HepG2 (cell line): ENCODE measurements around the gene BCL7A. TPM values are rescaled to one million over a fixed set of nuclear protein-coding genes. Genes with fewer than 3 reads are reported as not detected.

Experiments used
- ATAC-seq: fragments of 200-7000 bp; cut with Tn5 transposase; 3 replicates; pipeline ENCODE4 v1.9.1; 2020; ENCODE audit warnings: mild to moderate bottlenecking, moderate library complexity
- BruUV-seq: library from RNA; stranded (reverse); fragments of 400-500 nt; replicated peaks from 2 replicates; lab custom pipeline; 2021; lab: Mats Ljungman, UMichigan
- CTCF ChIA-PET: fragments of 300-600 bp; formaldehyde crosslinking; extraction: SDS; loops from one replicate; lab custom pipeline; 2021; ENCODE audit warnings: low total read pairs, inconsistent platforms, low intra/inter-chr PET ratio; lab: Yijun Ruan, JAX
- POLR2A ChIA-PET: fragments of 350-600 bp; sonication (Branson Sonifier 250); formaldehyde crosslinking; loops from one replicate; lab custom pipeline; 2020; ENCODE audit warnings: antibody characterized with exemption, inconsistent platforms; lab: Yijun Ruan, JAX
- DNase-seq: peaks from one replicate; pipeline ENCODE4 v3.0.0-alpha.2; 2015; ENCODE audit warnings: low spot score
- FAIRE-seq: peaks from 3 replicates; lab custom pipeline; 2011; peaks lifted over from hg19 to GRCh38; lab: Jason Lieb, UNC
- H2AFZ ChIP-seq: one replicate; pipeline ENCODE4 v1.6.1; 2011; ENCODE audit warnings: low read length, inconsistent platforms
- H3K27ac ChIP-seq: fragments of 300-600 bp; 3 replicates; pipeline ENCODE4 v1.8.0; 2011; ENCODE audit warnings: mixed run types, mild to moderate bottlenecking, mixed read lengths, low read length, inconsistent platforms; ENCODE audit not compliant: insufficient read depth; ENCODE audit errors: extremely low read length
- H3K27me3 ChIP-seq, 2 experiments: fragments of 200-600 bp in 1 of 2; 2 replicates in 1 of 2; 3 replicates in 1 of 2; pipeline versions ENCODE4 v1.6.0 to v1.8.0; 2011; ENCODE audit warnings: low read length in 2 of 2, mild to moderate bottlenecking in 2 of 2, moderate library complexity in 2 of 2, inconsistent platforms in 1 of 2; ENCODE audit not compliant: insufficient read depth in 2 of 2, control insufficient read depth in 1 of 2
- H3K36me3 ChIP-seq, 2 experiments: fragments of 200-600 bp in 1 of 2; replicated peaks in 1 of 2; 2 replicates in 1 of 2; 3 replicates in 1 of 2; pipeline versions ENCODE4 v1.5.1 to v1.8.0; 2011; ENCODE audit warnings: low read length in 2 of 2, inconsistent platforms in 1 of 2; ENCODE audit not compliant: insufficient read depth in 2 of 2, control insufficient read depth in 1 of 2
- H3K4me1 ChIP-seq: 2 replicates; pipeline ENCODE4 v1.5.1; 2012; ENCODE audit warnings: low read length, inconsistent platforms; ENCODE audit not compliant: insufficient read depth
- H3K4me2 ChIP-seq: 2 replicates; pipeline ENCODE4 v1.6.0; 2011; ENCODE audit warnings: low read depth, low read length, inconsistent platforms
- H3K4me3 ChIP-seq, 3 experiments: fragments of 200-600 bp in 1 of 3; sonication (generic), shearing (Covaris generic) in 1 of 3; replicated peaks in 1 of 3; 2 replicates each; pipeline ENCODE4 v1.5.1; 2011 to 2016; ENCODE audit warnings: low read length in 3 of 3, inconsistent platforms in 2 of 3, low read depth in 2 of 3, mild to moderate bottlenecking in 2 of 3, control low read depth in 1 of 3, mixed read lengths in 1 of 3; ENCODE audit not compliant: insufficient read depth in 1 of 3
- H3K79me2 ChIP-seq: one replicate; pipeline ENCODE4 v1.6.1; 2011; ENCODE audit warnings: low read length, inconsistent platforms; ENCODE audit not compliant: insufficient read depth
- H3K9ac ChIP-seq: 2 replicates; pipeline ENCODE4 v1.6.0; 2011; ENCODE audit warnings: mild to moderate bottlenecking, low read depth, low read length, inconsistent platforms; ENCODE audit not compliant: insufficient read depth
- H3K9me3 ChIP-seq: 2 replicates; pipeline ENCODE4 v1.5.1; 2012; ENCODE audit warnings: mild to moderate bottlenecking, low read length
- H4K20me1 ChIP-seq: 2 replicates; pipeline ENCODE4 v1.6.0; 2011; ENCODE audit warnings: inconsistent platforms, mild to moderate bottlenecking, low read length, moderate library complexity; ENCODE audit not compliant: insufficient read depth
- DBP ChIP-seq: sonication (generic); formaldehyde crosslinking; IDR thresholded peaks from 2 replicates; pipeline ENCODE4 v1.4.0; 2020; ENCODE audit warnings: missing genetic modification reagents; ENCODE audit errors: not compliant biosample characterization
- EP300 ChIP-seq, 3 experiments: sonication (generic) in 1 of 3; formaldehyde crosslinking in 1 of 3; IDR thresholded peaks; 2 replicates each; pipeline versions ENCODE4 v1.5.1 to v1.6.1; 2011 to 2020; ENCODE audit warnings: low read depth in 2 of 3, low read length in 2 of 3, borderline replicate concordance in 1 of 3, improper control_type of control experiment in 1 of 3, mild to moderate bottlenecking in 1 of 3, missing genetic modification reagents in 1 of 3, moderate library complexity in 1 of 3
- PCBP2 ChIP-seq: fragments of 200-400 bp; formaldehyde crosslinking; optimal IDR thresholded peaks from 2 replicates; pipeline ENCODE3; 2018; ENCODE audit warnings: low read length, low read depth; ENCODE audit not compliant: poor library complexity, severe bottlenecking
- POLR2A ChIP-seq, 2 experiments: IDR thresholded peaks; 2 replicates each; pipeline ENCODE4 v1.6.1; 2011; ENCODE audit warnings: low read depth in 2 of 2, low read length in 2 of 2, mild to moderate bottlenecking in 1 of 2, moderate library complexity in 1 of 2; ENCODE audit not compliant: insufficient read depth in 1 of 2
- RBAK ChIP-seq: sonication (generic); formaldehyde crosslinking; IDR thresholded peaks from 2 replicates; pipeline ENCODE4 v1.5.1; 2020; ENCODE audit warnings: mild to moderate bottlenecking, missing genetic modification reagents
- RELA ChIP-seq: sonication (generic); formaldehyde crosslinking; IDR thresholded peaks from 2 replicates; pipeline ENCODE4 v1.4.0; 2020; ENCODE audit warnings: missing genetic modification reagents
- REST ChIP-seq, 2 experiments: IDR thresholded peaks; 2 replicates each; pipeline ENCODE4 v1.6.1; 2011 to 2012; ENCODE audit warnings: low read length in 2 of 2, borderline replicate concordance in 1 of 2, low read depth in 1 of 2, mild to moderate bottlenecking in 1 of 2, moderate library complexity in 1 of 2
- SOX5 ChIP-seq: IDR thresholded peaks from 2 replicates; pipeline ENCODE4 v1.6.1; 2016; ENCODE audit warnings: borderline replicate concordance
- ZHX1 ChIP-seq: sonication (generic); formaldehyde crosslinking; IDR thresholded peaks from 2 replicates; pipeline ENCODE4 v1.8.1; 2022; ENCODE audit warnings: low read depth, mild to moderate bottlenecking, missing genetic modification reagents
- ZNF275 ChIP-seq: sonication (generic); formaldehyde crosslinking; IDR thresholded peaks from 2 replicates; pipeline ENCODE4 v1.8.0; 2022; ENCODE audit warnings: missing genetic modification reagents, mild to moderate bottlenecking, inconsistent platforms, borderline replicate concordance
- ZNF354B ChIP-seq: sonication (generic); formaldehyde crosslinking; IDR thresholded peaks from 2 replicates; pipeline ENCODE4 v1.8.0; 2022; ENCODE audit warnings: mild to moderate bottlenecking, missing genetic modification reagents
- ZNF512B ChIP-seq: sonication (generic); formaldehyde crosslinking; IDR thresholded peaks from 2 replicates; pipeline ENCODE4 v1.5.1; 2020; ENCODE audit warnings: missing genetic modification reagents, mild to moderate bottlenecking, borderline replicate concordance
- WGBS: methylation state at CpG from one replicate; pipeline ENCODE4 v1.1.6; 2017; ENCODE audit warnings: low lambda C conversion rate; 5-methylcytosine and 5-hydroxymethylcytosine counted together
- in situ Hi-C: cut with HindIII; loops from 2 replicates; pipeline ENCODE4 v1.10.0; 2017; ENCODE audit warnings: low pct_unique_long_range_greater_than_20kb; ENCODE audit not compliant: extremely low pct_ligation_motif_present
- intact Hi-C: fragments of 100-400 bp; cut with micrococcal nuclease; formaldehyde crosslinking; loops from one replicate; pipeline ENCODE4 v1.10.0; 2022; ENCODE audit not compliant: unreplicated experiment
- polyA plus RNA-seq, 8 experiments: library from polyadenylated mRNA; depleted of rRNA in 3 of 8; stranded (reverse) in 7 of 8; unstranded in 1 of 8; fragments of >200 nt; fragmentation: Illumina TruSeq in 4 of 8; extraction: Trizol in 4 of 8; gene quantifications; 2 replicates each; pipeline versions ENCODE4 v1.2.1 to v1.2.3, GENCODE V29; 2011 to 2016; ENCODE audit warnings: low read depth in 4 of 8, missing spikeins in 1 of 8, mixed read lengths in 1 of 8; ENCODE audit not compliant: insufficient read depth in 1 of 8
- total RNA-seq, 5 experiments: library from RNA; depleted of rRNA; stranded (reverse); fragments of >200 nt; fragmentation: Illumina TruSeq; extraction: Trizol; gene quantifications; 2 replicates each; pipeline ENCODE4 v1.2.3, GENCODE V29; 2016; ENCODE audit warnings: low read depth in 1 of 5

Gene BCL7A
- total and polyA plus RNA-seq, 2 of the 13 experiments (the other 11 are each of a cell fraction or from before 2014, with no cell fraction given), result 4.1 to 6.2 TPM

- Histone ChIP-seq H2AFZ (no peak overlapping the region), H3K9me3 (no peaks in the 10 kb centered on the region), H3K4me1 (peaks cover 48% of the 10 kb centered on the region), H3K36me3 (no peaks in the 10 kb centered on the region), H4K20me1 (no peaks in the 10 kb centered on the region), H3K27ac (no peak overlapping the region), H3K9ac (no peak overlapping the region), H3K79me2 (no peaks in the 10 kb centered on the region), H3K4me2 (no peak overlapping the region), H3K27me3 (no peaks in the 10 kb centered on the region), H3K4me3 (no peak overlapping the region)
- DNase-seq (no peak), ATAC-seq (no peak), FAIRE-seq (no peak)
- no TSS peak for BruUV-seq
- intact Hi-C loops, result no loop called here
- 94% methylated on average over 5 of the region's 5 CpGs for WGBS
- ChIA-PET CTCF (no interaction called here), POLR2A (no interaction called here)
- in situ Hi-C loops, result no loop called here
- TF ChIP-seq POLR2A (IDR thresholded peaks at IDR 0.05; ENCODE audit: insufficient read depth in 1 of 2, low read depth in 2 of 2, low read length in 2 of 2), result no peak
- TF ChIP-seq ZHX1, result no peak
- no peak for TF ChIP-seq SOX5 (CRISPR knock-in tag)
- TF ChIP-seq RBAK (CRISPR knock-in tag), result no peak
- no peak for TF ChIP-seq RELA (CRISPR knock-in tag)
- no peak for TF ChIP-seq PCBP2
- TF ChIP-seq ZNF512B (CRISPR knock-in tag), result no peak
- TF ChIP-seq DBP (CRISPR knock-in tag), result no peak
- no peak for TF ChIP-seq EP300 (IDR thresholded peaks at IDR 0.05; ENCODE audit: low read depth in 2 of 2, low read length in 2 of 2)
- TF ChIP-seq EP300 (CRISPR knock-in tag; IDR thresholded peaks at IDR 0.05; ENCODE audit: borderline replicate concordance), result no peak
- TF ChIP-seq ZNF354B, result no peak
- TF ChIP-seq ZNF275 (CRISPR knock-in tag), result no peak
- no peak for TF ChIP-seq REST (IDR thresholded peaks at IDR 0.05; ENCODE audit: borderline replicate concordance in 1 of 2, low read depth in 1 of 2, low read length in 2 of 2)
Observed at GRCh38 chr12:122067548-122067947, 45.9 kb downstream of the BCL7A start.
